H9 (cell line): ENCODE measurements around the gene DFFB. TPM values are rescaled to one million over a fixed set of nuclear protein-coding genes. Genes with fewer than 3 reads are reported as not detected.

Experiments
- DNase-seq: peaks from one replicate; pipeline ENCODE4 v3.0.0-alpha.2; 2017
- H2AFZ ChIP-seq: one replicate; pipeline ENCODE4 v1.6.1; 2013; ENCODE audit warnings: mild to moderate bottlenecking, low read length, control low read depth, moderate library complexity
- H2AK5ac ChIP-seq: 2 replicates; pipeline ENCODE4 v1.6.1; 2013; ENCODE audit warnings: low read length, control low read depth, mixed read lengths; ENCODE audit not compliant: insufficient read length
- H2BK120ac ChIP-seq: one replicate; pipeline ENCODE4 v1.6.1; 2013; ENCODE audit warnings: low read depth, mild to moderate bottlenecking, low read length, control low read depth, inconsistent platforms; ENCODE audit not compliant: poor library complexity, severe bottlenecking
- H2BK12ac ChIP-seq: 2 replicates; pipeline ENCODE4 v1.6.1; 2013; ENCODE audit warnings: low read length, control low read depth, mixed read lengths, low read depth; ENCODE audit not compliant: insufficient read length
- H2BK15ac ChIP-seq: 2 replicates; pipeline ENCODE4 v1.6.1; 2013; ENCODE audit warnings: low read depth, low read length, control low read depth
- H2BK20ac ChIP-seq: one replicate; pipeline ENCODE4 v1.6.1; 2013; ENCODE audit warnings: low read depth, mild to moderate bottlenecking, low read length, control low read depth, inconsistent platforms; ENCODE audit not compliant: poor library complexity, severe bottlenecking
- H2BK5ac ChIP-seq: 2 replicates; pipeline ENCODE4 v1.6.1; 2013; ENCODE audit warnings: low read length, control low read depth, mixed read lengths; ENCODE audit not compliant: insufficient read length
- H3K14ac ChIP-seq: 2 replicates; pipeline ENCODE4 v1.6.1; 2013; ENCODE audit warnings: low read length, control low read depth; ENCODE audit not compliant: insufficient read depth
- H3K18ac ChIP-seq: 2 replicates; pipeline ENCODE4 v1.6.1; 2013; ENCODE audit warnings: low read depth, mild to moderate bottlenecking, mixed read lengths, low read length, control low read depth; ENCODE audit not compliant: insufficient read length
- H3K23ac ChIP-seq: 2 replicates; pipeline ENCODE4 v1.6.1; 2013; ENCODE audit warnings: low read length, control low read depth, mixed read lengths, low read depth; ENCODE audit not compliant: insufficient read length
- H3K23me2 ChIP-seq: 2 replicates; pipeline ENCODE4 v1.6.1; 2013; ENCODE audit warnings: low read depth, mild to moderate bottlenecking, mixed read lengths, low read length, control low read depth; ENCODE audit not compliant: insufficient read length, poor library complexity, severe bottlenecking
- H3K27ac ChIP-seq: 2 replicates; pipeline ENCODE4 v1.5.1; 2013; ENCODE audit warnings: low read length, control low read depth, mixed read lengths, low read depth; ENCODE audit not compliant: insufficient read length
- H3K27me3 ChIP-seq: 2 replicates; pipeline ENCODE4 v1.6.1; 2013; ENCODE audit warnings: low read length, control low read depth, inconsistent platforms; ENCODE audit not compliant: insufficient read depth
- H3K4ac ChIP-seq: 2 replicates; pipeline ENCODE4 v1.6.1; 2013; ENCODE audit warnings: low read depth, mild to moderate bottlenecking, control low read depth, inconsistent platforms, low read length, moderate library complexity
- H3K4me1 ChIP-seq: 2 replicates; pipeline ENCODE4 v1.6.1; 2013; ENCODE audit warnings: low read length, control low read depth, inconsistent platforms; ENCODE audit not compliant: insufficient read depth
- H3K4me2 ChIP-seq: 2 replicates; pipeline ENCODE4 v1.6.1; 2013; ENCODE audit warnings: low read length, control low read depth, mixed read lengths; ENCODE audit not compliant: insufficient read length, insufficient read depth
- H3K56ac ChIP-seq: 2 replicates; pipeline ENCODE4 v1.6.1; 2013; ENCODE audit warnings: low read depth, mild to moderate bottlenecking, mixed read lengths, low read length, control low read depth; ENCODE audit not compliant: insufficient read length
- H3K79me1 ChIP-seq: 2 replicates; pipeline ENCODE4 v1.6.1; 2013; ENCODE audit warnings: low read depth, mild to moderate bottlenecking, moderate library complexity, low read length, control low read depth, inconsistent platforms; ENCODE audit not compliant: insufficient read depth, poor library complexity, severe bottlenecking
- H3K79me2 ChIP-seq: 2 replicates; pipeline ENCODE4 v1.6.1; 2013; ENCODE audit warnings: low read length, control low read depth, inconsistent platforms; ENCODE audit not compliant: insufficient read depth
- H3K9ac ChIP-seq: 2 replicates; pipeline ENCODE4 v1.6.1; 2013; ENCODE audit warnings: low read length, control low read depth, mixed read lengths; ENCODE audit not compliant: insufficient read length; ENCODE audit errors: extremely low read depth
- H3K9me3 ChIP-seq: one replicate; pipeline ENCODE4 v1.6.1; 2013; ENCODE audit warnings: low read depth, low read length, inconsistent platforms; ENCODE audit not compliant: control insufficient read depth
- H3T11ph ChIP-seq: one replicate; pipeline ENCODE4 v1.6.1; 2013; ENCODE audit warnings: mild to moderate bottlenecking, low read length, control low read depth, inconsistent platforms
- H4K20me1 ChIP-seq: one replicate; pipeline ENCODE4 v1.6.1; 2013; ENCODE audit not compliant: control insufficient read depth, insufficient read length, insufficient read depth
- H4K5ac ChIP-seq: 2 replicates; pipeline ENCODE4 v1.6.1; 2013; ENCODE audit warnings: low read depth, mild to moderate bottlenecking, mixed read lengths, low read length, control low read depth; ENCODE audit not compliant: insufficient read length
- H4K8ac ChIP-seq: replicated peaks from 2 replicates; pipeline ENCODE4 v1.6.1; 2013; ENCODE audit warnings: low read length, control low read depth, mixed read lengths, low read depth; ENCODE audit not compliant: insufficient read length
- H4K91ac ChIP-seq: 2 replicates; pipeline ENCODE4 v1.6.1; 2013; ENCODE audit warnings: low read depth, mild to moderate bottlenecking, moderate library complexity, mixed read lengths, low read length, control low read depth; ENCODE audit not compliant: insufficient read length
- H3K27ac Mint-ChIP-seq, 3 experiments: 2 replicates in 2 of 3; 3 replicates in 1 of 3; pipeline ENCODE4 v1.8.0; 2020 to 2021; ENCODE audit warnings: mixed read lengths in 3 of 3, mild to moderate bottlenecking in 1 of 3, moderate library complexity in 1 of 3
- H3K27me3 Mint-ChIP-seq: 2 replicates; pipeline ENCODE4 v1.8.0; 2021; ENCODE audit warnings: low read depth, mild to moderate bottlenecking, moderate library complexity, mixed read lengths
- H3K36me3 Mint-ChIP-seq, 3 experiments: 2 replicates in 2 of 3; 3 replicates in 1 of 3; pipeline ENCODE4 v1.8.0; 2020 to 2021; ENCODE audit warnings: low read depth in 3 of 3, mixed read lengths in 3 of 3; ENCODE audit not compliant: insufficient read depth in 1 of 3
- H3K4me1 Mint-ChIP-seq, 2 experiments: 2 replicates each; pipeline ENCODE4 v1.8.0; 2020; ENCODE audit warnings: mixed read lengths in 2 of 2
- H3K4me3 Mint-ChIP-seq, 2 experiments: 2 replicates in 1 of 2; 3 replicates in 1 of 2; pipeline ENCODE4 v1.8.0; 2020 to 2021; ENCODE audit warnings: mild to moderate bottlenecking in 2 of 2, mixed read lengths in 2 of 2, moderate library complexity in 1 of 2
- H3K9me3 Mint-ChIP-seq, 2 experiments: 2 replicates in 1 of 2; 3 replicates in 1 of 2; pipeline ENCODE4 v1.8.0; 2020; ENCODE audit warnings: mild to moderate bottlenecking in 2 of 2, mixed read lengths in 2 of 2, moderate library complexity in 1 of 2
- WGBS: extraction: QIAGEN DNeasy Blood & Tissue Kit; methylation state at CpG from one replicate; pipeline ENCODE4 v1.1.7; 2013; ENCODE audit warnings: missing lambda C conversion rate, low lambda C conversion rate, mixed read lengths; ENCODE audit not compliant: insufficient read length; ENCODE audit errors: extremely low coverage; 5-methylcytosine and 5-hydroxymethylcytosine counted together
- total RNA-seq: library from RNA; stranded (reverse); gene quantifications from 2 replicates; pipeline ENCODE4 v1.2.1, GENCODE V29; 2021
- TF ChIP-seq, protein P1 (sequence below): fragments of 200-600 bp; sonication (generic); conservative IDR thresholded peaks from 3 replicates; pipeline ENCODE4 v1.8.0; 2021; ENCODE audit warnings: antibody characterized with exemption, mild to moderate bottlenecking

The DFFB gene
- total RNA-seq, 1 experiment from 2014 or later, result 9.7 TPM

DNA sequence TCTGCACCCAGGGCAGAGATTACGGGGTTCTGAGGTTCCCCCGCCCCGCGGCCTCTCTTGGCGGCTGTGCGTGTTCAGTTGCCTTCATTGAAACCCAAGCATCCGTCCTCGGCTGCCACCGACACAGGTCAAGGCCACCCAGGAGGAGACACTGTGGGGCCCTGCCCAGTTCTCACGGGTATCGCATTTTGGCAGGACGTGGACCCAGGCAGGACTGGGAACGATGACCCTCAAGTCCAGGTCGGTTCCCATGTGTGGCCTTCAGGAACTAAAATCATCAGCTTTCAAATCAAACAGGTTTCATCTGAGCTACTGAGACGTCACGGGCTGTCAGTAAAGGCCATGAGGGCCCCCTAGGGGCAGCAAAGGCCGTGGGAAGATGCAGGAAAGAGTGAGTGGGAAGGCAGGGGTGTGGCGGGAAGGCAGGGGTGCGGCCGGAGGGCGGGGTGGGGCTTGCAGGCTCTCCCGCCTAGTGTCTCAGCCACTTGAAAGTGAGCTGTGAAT, 49.8 kb downstream of the DFFB start:
- no peaks in the 10 kb centered on the region for H3K27me3 ChIP-seq
- H4K5ac ChIP-seq, result no peak overlapping the region
- H3K79me1 ChIP-seq, result no peaks in the 10 kb centered on the region
- no CpG with 5 or more reads among the region's 22 CpGs for WGBS
- no peaks in the 10 kb centered on the region; a peak in 1 of 7 replicates for H3K36me3 Mint-ChIP-seq
- H3K9me3 Mint-ChIP-seq, result no peaks in the 10 kb centered on the region
- no peak overlapping the region for H3K27ac ChIP-seq
- H2AFZ ChIP-seq, result no peak overlapping the region
- no peak overlapping the region for H3K18ac ChIP-seq
- H2BK15ac ChIP-seq, result no peak overlapping the region
- H3K9me3 ChIP-seq, result no peaks in the 10 kb centered on the region
- H3K23me2 ChIP-seq, result no peaks in the 10 kb centered on the region
- no peak overlapping the region for H3K14ac ChIP-seq
- H2AK5ac ChIP-seq, result no peak overlapping the region
- H4K8ac ChIP-seq, result no peak overlapping the region
- H3T11ph ChIP-seq, result no peak overlapping the region
- H2BK120ac ChIP-seq, result no peak overlapping the region
- no peaks in the 10 kb centered on the region for H4K20me1 ChIP-seq
- no peak overlapping the region for H4K91ac ChIP-seq
- TF ChIP-seq, protein P1, sequence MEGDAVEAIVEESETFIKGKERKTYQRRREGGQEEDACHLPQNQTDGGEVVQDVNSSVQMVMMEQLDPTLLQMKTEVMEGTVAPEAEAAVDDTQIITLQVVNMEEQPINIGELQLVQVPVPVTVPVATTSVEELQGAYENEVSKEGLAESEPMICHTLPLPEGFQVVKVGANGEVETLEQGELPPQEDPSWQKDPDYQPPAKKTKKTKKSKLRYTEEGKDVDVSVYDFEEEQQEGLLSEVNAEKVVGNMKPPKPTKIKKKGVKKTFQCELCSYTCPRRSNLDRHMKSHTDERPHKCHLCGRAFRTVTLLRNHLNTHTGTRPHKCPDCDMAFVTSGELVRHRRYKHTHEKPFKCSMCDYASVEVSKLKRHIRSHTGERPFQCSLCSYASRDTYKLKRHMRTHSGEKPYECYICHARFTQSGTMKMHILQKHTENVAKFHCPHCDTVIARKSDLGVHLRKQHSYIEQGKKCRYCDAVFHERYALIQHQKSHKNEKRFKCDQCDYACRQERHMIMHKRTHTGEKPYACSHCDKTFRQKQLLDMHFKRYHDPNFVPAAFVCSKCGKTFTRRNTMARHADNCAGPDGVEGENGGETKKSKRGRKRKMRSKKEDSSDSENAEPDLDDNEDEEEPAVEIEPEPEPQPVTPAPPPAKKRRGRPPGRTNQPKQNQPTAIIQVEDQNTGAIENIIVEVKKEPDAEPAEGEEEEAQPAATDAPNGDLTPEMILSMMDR, result peak; percentile 54
- no peak for DNase-seq
- no peak overlapping the region for H3K23ac ChIP-seq
- no peak overlapping the region for H3K4ac ChIP-seq
- H3K4me2 ChIP-seq, result no peak overlapping the region
- no peak overlapping the region for H3K4me3 Mint-ChIP-seq
- no peak overlapping the region for H2BK20ac ChIP-seq
- peaks cover 31 to 40% of the 10 kb centered on the region in 2 experiments for H3K4me1 Mint-ChIP-seq
- no peak overlapping the region for H2BK12ac ChIP-seq
- H3K56ac ChIP-seq, result no peak overlapping the region
- H3K4me1 ChIP-seq, result no peaks in the 10 kb centered on the region; the same call in 1 of the 2 replicates
- H3K79me2 ChIP-seq, result no peaks in the 10 kb centered on the region
- H3K27me3 Mint-ChIP-seq, result peaks cover 5% of the 10 kb centered on the region
- peak overlapping the region in 1 of 3 experiments; percentile 62; a peak in 1 of 7 replicates for H3K27ac Mint-ChIP-seq
- H3K9ac ChIP-seq, result no peak overlapping the region
- H2BK5ac ChIP-seq, result no peak overlapping the region
